ENCODE data around the gene TRAF7.

Gene TRAF7

GRCh38 chr16:2165861-2166260 lies 10.3 kb downstream of the TRAF7 start:
- DNase-seq (ENCODE audit: low spot score): no peak

- DNase-seq (ENCODE audit: low spot score): no peak
Observed at GRCh38 chr16:2166263-2167067, 10.9 kb downstream of the TRAF7 start.

GRCh38 chr16:2167068-2167638 lies 11.6 kb downstream of the TRAF7 start:
- no peak for DNase-seq (ENCODE audit: low spot score)

GRCh38 chr16:2170080-2170479 lies 14.5 kb downstream of the TRAF7 start:
- DNase-seq (ENCODE audit: low spot score): no peak

- no peak for DNase-seq (ENCODE audit: low spot score)
Observed at GRCh38 chr16:2170587-2171435, 15.2 kb downstream of the TRAF7 start.

GRCh38 chr16:2171601-2172178 lies 16.1 kb downstream of the TRAF7 start:
- no peak for DNase-seq (ENCODE audit: low spot score)

GRCh38 chr16:2172688-2173335 lies 17.2 kb downstream of the TRAF7 start:
- no peak for DNase-seq (ENCODE audit: low spot score)

- no peak for DNase-seq (ENCODE audit: low spot score)
Observed at GRCh38 chr16:2173366-2173765, 17.8 kb downstream of the TRAF7 start.

GRCh38 chr16:2173916-2174315 lies 18.3 kb downstream of the TRAF7 start:
- no peak for DNase-seq (ENCODE audit: low spot score)

GRCh38 chr16:2174396-2175131 lies 19.0 kb downstream of the TRAF7 start:
- DNase-seq (ENCODE audit: low spot score): no peak

GRCh38 chr16:2175454-2175853 lies 19.9 kb downstream of the TRAF7 start:
- no peak for DNase-seq (ENCODE audit: low spot score)

- no peak for DNase-seq (ENCODE audit: low spot score)
Observed at GRCh38 chr16:2176047-2176446, 20.5 kb downstream of the TRAF7 start.

GRCh38 chr16:2177101-2177500 lies 21.5 kb downstream of the TRAF7 start:
- DNase-seq (ENCODE audit: low spot score): no peak

GRCh38 chr16:2177561-2177960 lies 22.0 kb downstream of the TRAF7 start:
- no peak for DNase-seq (ENCODE audit: low spot score)

GRCh38 chr16:2178321-2179106 lies 22.9 kb downstream of the TRAF7 start:
- DNase-seq (ENCODE audit: low spot score): no peak

GRCh38 chr16:2179107-2179501 lies 23.5 kb downstream of the TRAF7 start:
- no peak for DNase-seq (ENCODE audit: low spot score)

- DNase-seq (ENCODE audit: low spot score): no peak
Observed at GRCh38 chr16:2179576-2179975, 24.0 kb downstream of the TRAF7 start.

- DNase-seq (ENCODE audit: low spot score): no peak
Observed at GRCh38 chr16:2180461-2180860, 24.9 kb downstream of the TRAF7 start.

GRCh38 chr16:2180962-2181923 lies 25.7 kb downstream of the TRAF7 start:
- no peak for DNase-seq (ENCODE audit: low spot score)
